T-helper 17 cell (primary cell): ENCODE measurements around the gene SH3PXD2A. TPM values are rescaled to one million over a fixed set of nuclear protein-coding genes. Genes with fewer than 3 reads are reported as not detected.
A peak's percentile ranks its signal among the peaks of the same experiment; 100 is the strongest.
"Not testable (repeated sequence)": the region's sequence is repeated elsewhere in the genome, so short reads cannot be mapped to it uniquely, and the experiment has no call there.

Experiments used
- ATAC-seq: fragments of 150-1000 bp; cut with Tn5 transposase; 2 replicates; pipeline ENCODE4 v1.10.0; 2021; ENCODE audit warnings: mild to moderate bottlenecking, moderate library complexity
- DNase-seq, 3 donors: peaks; one replicate each; pipeline versions ENCODE4 v3.0.0 to v3.0.0-alpha.2; 2020 to 2021
- H3K9me3 ChIP-seq: one replicate; pipeline ENCODE4 v1.7.0; 2013; ENCODE audit warnings: low read length, mild to moderate bottlenecking; ENCODE audit not compliant: control insufficient read depth, poor library complexity, severe bottlenecking
- H3K27ac Mint-ChIP-seq: one replicate; pipeline ENCODE4 v1.8.0; 2022; ENCODE audit warnings: mild to moderate bottlenecking, moderate library complexity, mixed read lengths
- H3K27me3 Mint-ChIP-seq: one replicate; pipeline ENCODE4 v1.8.0; 2022; ENCODE audit warnings: mixed read lengths
- H3K36me3 Mint-ChIP-seq: one replicate; pipeline ENCODE4 v1.8.0; 2022; ENCODE audit warnings: low read depth, mixed read lengths
- H3K4me1 Mint-ChIP-seq: one replicate; pipeline ENCODE4 v1.8.0; 2022; ENCODE audit warnings: mild to moderate bottlenecking, mixed read lengths
- H3K4me3 Mint-ChIP-seq: one replicate; pipeline ENCODE4 v1.8.0; 2022; ENCODE audit warnings: mild to moderate bottlenecking, moderate library complexity, mixed read lengths
- total RNA-seq, 4 donors: library from RNA in 2 of 4; stranded (reverse) in 2 of 4; gene quantifications; one replicate each; pipeline ENCODE4 v1.2.3 and lab custom pipeline; 2022 to 2026

SH3PXD2A gene
- total RNA-seq, 2 donors from 2014 or later, result 7.2 to 10.9 TPM

DNA sequence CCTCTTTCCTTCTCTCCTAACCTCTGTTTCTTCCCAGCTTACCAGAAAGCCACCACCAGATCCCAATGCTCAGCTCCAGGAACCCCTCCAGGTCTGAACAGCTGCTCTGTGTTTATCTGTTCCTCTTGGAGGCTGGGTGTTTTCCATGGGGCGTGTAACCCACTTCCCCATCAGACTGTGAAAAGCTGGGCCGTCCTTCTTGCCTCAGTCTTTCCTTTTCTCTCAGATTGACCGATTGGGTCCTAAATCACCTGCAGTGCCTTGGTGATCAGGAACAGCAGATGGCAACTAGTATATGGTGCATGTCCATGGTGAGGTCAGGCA, 4.8 kb downstream of the SH3PXD2A start:
- H3K9me3 ChIP-seq, result no peaks in the 10 kb centered on the region
- no peak overlapping the region for H3K27ac Mint-ChIP-seq
- H3K36me3 Mint-ChIP-seq, result peaks cover 3% of the 10 kb centered on the region
- H3K4me3 Mint-ChIP-seq, result no peak overlapping the region
- no peak for DNase-seq
- H3K27me3 Mint-ChIP-seq, result peaks cover 45% of the 10 kb centered on the region
- ATAC-seq, result no peak
- peaks cover 21% of the 10 kb centered on the region for H3K4me1 Mint-ChIP-seq

DNA sequence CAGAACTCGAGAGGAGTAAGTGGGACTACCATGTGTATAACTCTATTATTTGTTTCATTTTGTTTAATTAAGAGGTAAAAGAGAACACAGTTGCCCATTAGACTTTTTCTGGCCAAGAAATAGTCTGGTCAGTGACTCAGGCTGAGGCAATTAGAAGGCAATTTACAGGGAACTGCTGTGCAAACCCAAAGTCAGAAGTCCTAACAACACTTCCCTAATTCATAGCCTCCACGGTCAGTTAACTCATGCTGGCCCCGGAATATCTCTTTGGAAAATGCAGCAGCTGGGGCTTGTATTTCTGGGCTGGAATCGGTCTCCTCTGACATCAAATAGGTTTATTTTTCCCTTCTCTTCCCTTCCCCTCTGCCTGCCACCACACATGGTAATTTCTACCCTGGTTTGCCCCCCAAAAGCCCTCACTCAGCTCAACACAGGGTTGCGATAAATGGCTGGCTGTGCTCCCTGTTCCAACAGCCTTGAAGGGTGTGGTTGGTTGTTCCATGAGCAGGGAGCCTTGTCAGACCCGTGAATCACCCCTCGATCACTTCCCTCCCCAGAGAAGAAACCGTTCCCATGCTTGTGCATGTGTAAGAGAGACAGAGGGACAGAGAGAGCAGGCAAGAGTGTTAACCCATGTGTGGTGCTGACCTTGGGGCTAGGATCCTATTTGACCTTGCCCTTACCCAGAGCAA, 5.3 kb downstream of the SH3PXD2A start:
- H3K27me3 Mint-ChIP-seq, result peaks cover 45% of the 10 kb centered on the region
- no peaks in the 10 kb centered on the region for H3K9me3 ChIP-seq
- ATAC-seq (no peak), DNase-seq (no peak)
- peaks cover 3% of the 10 kb centered on the region for H3K36me3 Mint-ChIP-seq
- no peak overlapping the region for H3K4me3 Mint-ChIP-seq
- H3K4me1 Mint-ChIP-seq, result peaks cover 22% of the 10 kb centered on the region
- H3K27ac Mint-ChIP-seq, result no peak overlapping the region

DNA sequence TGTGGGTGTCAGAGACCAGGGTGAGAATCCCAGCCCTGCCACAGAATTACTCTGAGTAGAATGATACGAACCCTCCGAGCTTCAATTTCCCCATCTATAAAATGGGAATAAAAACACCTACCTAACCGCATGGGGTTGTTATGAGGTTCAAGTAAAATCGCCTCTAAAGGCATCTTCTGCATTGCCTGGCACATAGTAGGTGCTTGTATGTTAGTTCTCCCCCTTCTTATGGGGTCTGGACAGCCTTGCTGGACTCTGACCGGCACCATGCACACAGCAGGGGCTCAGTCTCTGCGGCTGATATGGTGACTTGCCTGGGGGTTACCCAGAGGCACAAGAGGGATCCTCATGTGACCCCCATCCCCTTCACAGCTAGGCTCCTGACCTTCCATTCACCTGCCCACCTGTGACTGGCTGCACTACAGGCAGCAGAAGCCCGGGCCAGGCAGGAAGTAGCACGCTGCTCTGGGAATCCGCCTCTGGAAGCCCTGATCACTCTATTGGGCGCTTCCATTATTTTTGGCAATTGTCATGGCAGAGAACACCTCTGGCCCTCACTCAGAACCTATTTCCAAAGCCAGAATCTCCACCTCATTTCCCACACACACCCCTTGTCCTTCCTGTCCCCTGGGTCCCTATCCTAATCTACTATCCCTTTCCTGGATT, 6.0 kb downstream of the SH3PXD2A start:
- H3K4me3 Mint-ChIP-seq, result no peak overlapping the region
- DNase-seq, result no peak
- peaks cover 3% of the 10 kb centered on the region for H3K36me3 Mint-ChIP-seq
- peaks cover 22% of the 10 kb centered on the region for H3K4me1 Mint-ChIP-seq
- H3K27me3 Mint-ChIP-seq, result peaks cover 41% of the 10 kb centered on the region
- H3K9me3 ChIP-seq, result no peaks in the 10 kb centered on the region
- no peak for ATAC-seq
- H3K27ac Mint-ChIP-seq, result no peak overlapping the region

DNA sequence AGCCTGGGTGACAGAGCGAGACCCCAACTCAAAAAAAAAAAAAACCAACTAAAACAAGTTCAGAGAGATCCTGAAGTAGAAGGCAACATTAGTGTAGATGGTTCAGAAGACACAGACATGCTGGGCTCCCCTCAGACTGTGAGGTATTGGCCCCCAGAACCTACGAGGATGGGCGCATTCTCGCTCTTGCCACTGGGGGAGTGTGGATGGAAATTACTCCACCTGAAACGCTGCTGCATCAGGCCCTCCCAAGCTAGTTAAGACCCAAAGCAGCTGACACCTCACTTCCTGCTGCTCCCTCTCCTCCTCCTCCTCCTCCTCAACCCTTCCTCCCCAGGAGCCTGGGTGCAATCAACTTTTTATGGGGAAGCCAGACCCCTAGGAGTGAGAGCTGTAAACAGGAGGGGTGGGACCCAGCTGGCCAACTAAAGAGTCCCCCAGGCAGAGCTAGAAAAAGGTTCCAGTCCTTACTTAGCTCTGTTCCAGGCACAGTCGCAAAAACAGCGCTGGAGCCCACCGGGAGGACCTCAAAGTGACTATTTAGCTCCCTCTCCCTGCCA, 7.4 kb downstream of the SH3PXD2A start:
- ATAC-seq, result no peak
- H3K4me1 Mint-ChIP-seq, result peaks cover 19% of the 10 kb centered on the region
- no peak overlapping the region for H3K4me3 Mint-ChIP-seq
- H3K27ac Mint-ChIP-seq, result no peak overlapping the region
- no peak for DNase-seq
- H3K27me3 Mint-ChIP-seq, result peaks cover 27% of the 10 kb centered on the region
- H3K9me3 ChIP-seq, result no peaks in the 10 kb centered on the region
- H3K36me3 Mint-ChIP-seq, result peaks cover 3% of the 10 kb centered on the region

DNA sequence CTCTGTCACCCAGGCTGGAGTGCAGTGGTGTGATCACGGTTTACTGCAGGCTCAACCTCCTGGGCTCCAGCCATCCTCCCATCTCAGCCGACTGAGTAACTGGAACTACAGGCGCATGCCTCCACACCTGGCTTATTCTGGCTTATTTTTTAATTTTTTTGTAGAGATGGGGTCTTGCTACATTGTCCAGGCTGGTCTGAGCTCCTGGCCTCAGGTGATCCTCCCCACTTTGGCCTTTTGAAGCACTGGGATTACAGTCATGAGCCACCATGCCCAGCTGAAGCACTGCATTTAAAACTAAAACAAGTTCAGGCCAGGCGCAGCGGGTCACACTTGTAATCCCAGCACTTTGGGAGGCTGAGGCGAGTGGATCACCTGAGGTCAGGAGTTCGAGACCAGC, 8.0 kb downstream of the SH3PXD2A start:
- H3K36me3 Mint-ChIP-seq, result peaks cover 5% of the 10 kb centered on the region
- no peak for ATAC-seq
- H3K4me3 Mint-ChIP-seq, result no peak overlapping the region
- H3K9me3 ChIP-seq, result no peaks in the 10 kb centered on the region
- no peak for DNase-seq
- H3K27me3 Mint-ChIP-seq, result peaks cover 30% of the 10 kb centered on the region
- peaks cover 19% of the 10 kb centered on the region for H3K4me1 Mint-ChIP-seq
- no peak overlapping the region for H3K27ac Mint-ChIP-seq

DNA sequence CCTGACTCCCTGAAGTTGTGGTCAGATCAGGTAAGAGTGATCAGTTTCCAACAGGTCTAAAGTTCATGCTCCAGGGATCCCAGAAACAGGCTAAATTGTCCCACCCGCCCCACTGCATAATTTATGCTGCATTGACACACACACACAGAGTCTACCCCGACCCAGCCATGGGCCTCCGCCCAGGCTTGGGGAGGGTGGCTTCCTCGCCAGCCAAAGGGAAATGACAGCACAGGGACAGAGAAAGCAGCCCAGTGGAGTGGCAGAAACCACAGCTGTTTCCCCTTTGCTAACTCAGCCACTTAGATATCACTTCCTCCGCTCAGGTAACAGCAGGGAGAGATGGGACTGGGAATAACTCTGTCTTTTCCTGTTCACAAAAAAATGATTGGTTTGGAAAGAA, 9.4 kb downstream of the SH3PXD2A start:
- Mint-ChIP-seq H3K27ac (peak overlapping the region; percentile 76), H3K4me1 (peaks cover 21% of the 10 kb centered on the region), H3K36me3 (peaks cover 5% of the 10 kb centered on the region), H3K27me3 (peaks cover 30% of the 10 kb centered on the region), H3K4me3 (peak overlapping the region; percentile 59)
- DNase-seq (peak in 1 of 3 donors; percentile 16), ATAC-seq (peak; percentile 81)
- H3K9me3 ChIP-seq, result no peaks in the 10 kb centered on the region

DNA sequence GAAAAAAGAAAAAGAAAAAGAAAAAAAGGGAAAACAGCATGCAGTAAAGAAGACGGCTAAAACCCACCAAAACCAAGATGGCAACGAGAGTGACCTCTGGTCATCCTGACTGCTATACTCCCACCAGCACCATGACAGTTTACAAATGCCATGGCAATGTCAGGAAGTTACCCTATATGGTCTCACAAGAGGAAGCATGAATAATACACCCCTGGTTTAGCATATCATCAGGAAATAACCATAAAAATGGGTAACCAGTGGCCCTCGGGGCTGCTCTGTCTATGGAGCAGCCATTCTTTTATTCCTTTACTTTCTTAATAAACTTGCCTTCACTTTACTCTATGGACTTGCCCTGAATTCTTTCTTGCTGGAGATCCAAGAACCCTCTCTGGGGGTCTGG, 10.0 kb downstream of the SH3PXD2A start:
- not testable (repeated sequence) for DNase-seq, H3K9me3 ChIP-seq, ATAC-seq, H3K36me3 Mint-ChIP-seq
- Mint-ChIP-seq H3K27me3 (peaks cover 24% of the 10 kb centered on the region), H3K4me1 (peaks cover 21% of the 10 kb centered on the region), H3K4me3 (peak overlapping the region; percentile 59), H3K27ac (peak overlapping the region; percentile 76)

DNA sequence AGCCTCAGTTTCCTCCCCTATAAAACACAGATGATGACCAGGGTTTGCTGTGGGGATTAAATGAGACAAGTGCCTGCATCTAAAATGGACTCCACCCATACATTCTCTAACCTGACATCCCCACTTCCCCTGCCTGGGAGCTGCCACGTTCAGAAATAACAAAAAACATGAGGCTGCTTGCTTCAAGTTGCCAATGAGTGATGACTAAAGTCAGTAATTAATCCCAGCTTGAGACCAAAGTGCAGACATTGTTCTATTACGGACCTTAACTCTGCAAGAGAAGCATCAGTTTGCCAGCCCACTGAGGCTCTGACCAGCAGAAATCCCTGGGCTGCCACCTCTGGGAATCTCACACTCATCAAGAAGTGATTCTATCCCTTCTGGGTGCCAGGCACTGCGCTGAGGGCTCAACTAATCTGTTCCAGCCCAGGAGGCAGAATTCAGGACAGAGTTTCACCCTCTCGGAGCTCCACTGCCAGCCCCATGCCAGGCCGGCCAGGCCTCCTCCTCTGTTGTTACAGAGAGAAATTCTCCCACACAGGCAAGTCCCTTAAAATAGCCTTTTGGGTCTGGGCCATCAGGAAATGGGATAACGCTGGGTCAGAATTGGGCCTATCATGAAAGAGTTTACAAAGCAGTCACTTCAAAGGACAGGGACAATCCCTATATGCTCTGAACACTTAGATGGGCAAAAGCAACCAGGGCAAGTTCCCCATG, 11.4 kb downstream of the SH3PXD2A start:
- Mint-ChIP-seq H3K27me3 (peaks cover 12% of the 10 kb centered on the region), H3K27ac (no peak overlapping the region), H3K4me3 (no peak overlapping the region), H3K4me1 (peaks cover 21% of the 10 kb centered on the region), H3K36me3 (peaks cover 5% of the 10 kb centered on the region)
- no peak for DNase-seq
- no peaks in the 10 kb centered on the region for H3K9me3 ChIP-seq
- no peak for ATAC-seq

DNA sequence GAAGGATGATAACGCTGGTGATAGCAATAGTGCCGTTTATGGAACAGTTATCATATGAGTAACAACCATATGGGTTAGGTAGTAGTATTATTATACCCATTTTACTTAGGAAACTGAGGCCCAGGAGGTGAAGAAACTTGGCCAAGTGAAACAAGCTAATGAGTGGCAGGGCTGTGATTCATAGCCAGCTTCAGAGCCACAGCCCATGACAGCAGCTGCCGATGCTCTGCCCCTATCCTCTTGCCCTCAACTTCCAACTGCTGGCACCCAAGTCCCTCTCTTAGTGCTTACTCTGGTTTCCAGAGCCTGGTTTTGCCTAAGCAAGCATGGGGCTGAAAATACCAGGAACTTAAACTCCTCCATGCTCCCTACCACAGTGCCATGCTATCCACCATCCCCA, 12.3 kb downstream of the SH3PXD2A start:
- Mint-ChIP-seq H3K27me3 (peaks cover 14% of the 10 kb centered on the region), H3K36me3 (peaks cover 2% of the 10 kb centered on the region), H3K4me1 (peaks cover 17% of the 10 kb centered on the region), H3K27ac (no peak overlapping the region), H3K4me3 (no peak overlapping the region)
- DNase-seq, result no peak
- no peaks in the 10 kb centered on the region for H3K9me3 ChIP-seq
- ATAC-seq, result no peak

DNA sequence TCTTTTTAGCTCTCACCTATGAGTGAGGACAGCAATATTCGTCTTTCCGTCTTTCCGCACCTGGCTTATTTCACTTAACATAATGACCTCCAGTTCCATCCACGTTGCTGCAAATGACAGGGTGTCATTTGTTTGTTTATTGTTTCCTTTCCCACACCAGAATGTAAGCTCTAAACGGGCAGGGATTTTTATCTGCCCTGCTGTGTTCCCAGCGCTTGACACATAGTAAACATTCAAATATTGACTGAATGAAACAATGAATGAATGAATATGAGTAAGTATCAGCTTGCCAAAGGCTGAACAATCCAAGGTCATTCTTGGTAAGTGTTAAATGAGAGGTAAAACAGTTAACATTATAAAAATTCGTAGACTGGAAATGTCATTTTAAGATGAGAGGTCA, 12.8 kb downstream of the SH3PXD2A start:
- no peak for ATAC-seq
- H3K36me3 Mint-ChIP-seq, result peaks cover 2% of the 10 kb centered on the region
- H3K27ac Mint-ChIP-seq, result no peak overlapping the region
- H3K4me1 Mint-ChIP-seq, result peaks cover 17% of the 10 kb centered on the region
- no peak overlapping the region for H3K4me3 Mint-ChIP-seq
- H3K27me3 Mint-ChIP-seq, result peaks cover 14% of the 10 kb centered on the region
- no peaks in the 10 kb centered on the region for H3K9me3 ChIP-seq
- DNase-seq, result no peak

DNA sequence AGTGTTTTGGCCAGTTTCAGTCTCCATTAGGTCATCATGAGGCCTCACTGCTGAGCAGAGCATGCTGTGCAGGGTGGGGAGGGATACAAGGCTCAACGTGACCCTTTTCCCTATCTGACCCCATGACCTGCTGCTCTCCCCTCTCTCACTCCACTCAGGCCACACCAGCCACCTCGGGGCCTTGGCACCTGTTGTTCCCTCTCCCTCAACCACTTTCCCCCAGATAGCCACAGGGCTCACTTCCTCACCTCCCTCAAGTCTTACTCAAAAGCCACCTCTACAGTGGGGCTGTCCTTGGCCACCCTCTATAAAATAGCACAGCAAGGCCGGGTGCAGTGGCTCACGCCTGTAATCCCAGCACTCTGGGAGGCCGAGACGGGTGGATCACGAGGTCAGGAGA, 13.9 kb downstream of the SH3PXD2A start:
- DNase-seq, result no peak
- peaks cover 17% of the 10 kb centered on the region for H3K27me3 Mint-ChIP-seq
- peaks cover 2% of the 10 kb centered on the region for H3K36me3 Mint-ChIP-seq
- H3K9me3 ChIP-seq, result no peaks in the 10 kb centered on the region
- no peak overlapping the region for H3K27ac Mint-ChIP-seq
- H3K4me1 Mint-ChIP-seq, result peaks cover 17% of the 10 kb centered on the region
- H3K4me3 Mint-ChIP-seq, result no peak overlapping the region
- no peak for ATAC-seq

DNA sequence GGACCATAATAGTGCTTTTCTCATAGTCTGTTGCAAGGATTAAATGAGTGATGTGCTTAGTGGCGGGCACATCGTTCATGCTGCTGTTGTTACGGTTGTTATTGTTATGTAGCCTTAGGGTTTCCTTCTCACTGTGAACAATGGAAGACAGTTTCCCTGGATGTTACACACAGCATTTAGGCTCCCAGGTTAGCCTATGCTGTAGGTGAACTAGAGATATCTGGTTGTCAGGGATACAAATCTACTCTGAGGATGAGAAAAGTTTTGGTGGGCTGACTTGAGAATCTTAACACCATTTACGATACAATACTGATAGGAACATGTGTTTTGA, 14.7 kb downstream of the SH3PXD2A start:
- no peaks in the 10 kb centered on the region for H3K9me3 ChIP-seq
- Mint-ChIP-seq H3K4me1 (peaks cover 14% of the 10 kb centered on the region), H3K36me3 (peaks cover 2% of the 10 kb centered on the region), H3K4me3 (no peak overlapping the region), H3K27me3 (peaks cover 22% of the 10 kb centered on the region), H3K27ac (no peak overlapping the region)
- no peak for ATAC-seq
- DNase-seq, result no peak

DNA sequence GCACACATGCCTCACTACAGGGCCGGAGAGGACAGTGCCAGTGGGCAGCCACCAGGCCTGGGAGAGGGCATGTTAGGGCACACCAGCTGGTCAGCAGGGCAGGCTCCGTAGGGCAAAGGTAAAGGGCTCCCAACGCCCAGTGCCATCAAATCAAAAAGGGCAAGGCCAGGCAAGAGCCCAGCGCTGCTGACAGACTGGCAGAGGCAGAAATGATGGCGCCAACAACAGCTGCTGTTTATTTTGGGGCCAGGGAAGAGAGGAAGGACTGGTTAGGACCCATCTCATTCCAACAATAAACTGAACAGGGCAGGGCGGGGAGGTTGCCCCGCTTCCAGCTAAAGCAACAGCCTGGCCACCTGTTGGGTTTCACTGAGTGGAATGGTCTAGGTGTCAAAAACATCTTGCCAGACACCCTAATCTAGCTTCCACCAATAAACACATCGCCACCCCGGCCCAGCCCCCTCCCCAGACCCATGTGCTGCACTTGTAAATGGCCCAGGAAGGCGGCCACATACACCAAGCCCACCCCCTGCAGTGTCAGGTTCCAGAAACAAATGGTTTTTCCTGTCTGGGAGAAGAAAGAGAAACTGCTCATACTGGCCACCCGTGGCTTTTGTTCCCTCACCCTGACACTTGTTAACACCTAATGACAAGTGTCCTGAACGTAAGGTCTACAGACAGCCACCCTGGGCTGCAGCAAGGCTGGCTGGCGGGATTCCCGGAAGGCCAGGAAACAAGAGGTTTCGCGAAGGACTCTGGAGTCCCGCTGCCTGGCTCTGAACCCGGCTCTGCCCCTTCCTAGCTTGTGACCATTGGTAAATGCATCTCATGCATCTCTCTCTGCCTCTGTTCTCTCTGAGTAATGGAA, 15.3 kb downstream of the SH3PXD2A start:
- H3K4me1 Mint-ChIP-seq, result peaks cover 12% of the 10 kb centered on the region
- peaks cover 22% of the 10 kb centered on the region for H3K27me3 Mint-ChIP-seq
- H3K27ac Mint-ChIP-seq, result no peak overlapping the region
- H3K4me3 Mint-ChIP-seq, result no peak overlapping the region
- peaks cover 2% of the 10 kb centered on the region for H3K36me3 Mint-ChIP-seq
- ATAC-seq (no peak), DNase-seq (no peak)
- no peaks in the 10 kb centered on the region for H3K9me3 ChIP-seq
